GM21576 (cell line): ENCODE measurements around the gene SPATA25.

Source experiments
- ATAC-seq: cut with Tn5 transposase; IDR thresholded peaks from one replicate; pipeline ENCODE4 v1.9.1; 2021; ENCODE audit warnings: mild to moderate bottlenecking, moderate library complexity; ENCODE audit not compliant: unreplicated experiment

The SPATA25 gene

DNA sequence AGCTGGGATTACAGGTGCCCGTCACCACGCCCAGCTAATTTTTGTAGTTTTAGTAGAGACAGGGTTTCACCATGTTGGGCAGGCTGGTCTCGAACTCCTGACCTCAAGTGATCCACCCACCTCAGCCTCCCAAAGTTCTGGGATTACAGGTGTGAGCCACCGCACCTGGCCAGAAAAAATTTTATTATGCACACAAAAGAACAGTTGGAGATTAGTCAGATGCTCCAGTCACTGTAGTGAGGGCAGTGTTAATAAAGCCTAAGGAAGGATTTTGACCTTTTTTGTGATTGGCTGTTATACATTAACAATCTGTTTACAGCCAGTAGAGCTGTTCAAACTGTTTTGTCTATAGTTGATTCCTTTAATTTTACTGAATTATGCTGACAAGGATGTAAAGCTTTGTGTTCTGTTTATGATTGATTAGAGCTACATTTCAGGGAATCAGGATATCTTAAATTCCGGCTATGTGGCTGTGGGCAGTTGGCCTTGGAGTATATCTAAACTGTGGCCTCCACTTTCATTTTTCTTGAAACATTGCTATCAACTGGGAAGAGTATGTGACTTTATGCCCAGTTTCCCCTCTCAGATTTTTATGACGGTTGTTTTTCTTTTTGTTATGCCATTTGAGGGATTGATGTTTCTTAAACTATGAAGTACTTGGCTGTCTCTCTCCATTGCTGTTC is 20.1 kb downstream of the SPATA25 start:
- ATAC-seq: no peak

DNA sequence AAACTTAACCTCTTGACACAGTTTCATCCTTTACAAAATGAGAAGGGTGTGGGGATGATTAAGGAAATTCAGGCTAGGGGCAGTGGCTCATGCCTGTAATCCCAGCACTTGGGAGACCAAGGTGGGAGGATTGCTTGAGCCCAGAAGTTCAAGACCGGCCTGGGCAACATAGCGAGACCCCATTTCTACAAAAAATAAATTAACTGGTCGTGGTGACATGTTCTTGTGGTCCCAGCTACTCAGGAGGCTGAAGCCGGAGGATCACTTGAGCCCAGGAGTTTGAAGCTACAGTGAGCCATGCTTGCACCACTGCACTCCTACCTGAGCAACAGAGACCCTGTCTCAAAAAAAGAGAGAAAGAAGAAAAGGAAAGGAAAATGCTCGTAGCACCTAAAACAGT is 21.0 kb downstream of the SPATA25 start:
- no peak for ATAC-seq

GRCh38 chr20:45863543-45864470 is 23.6 kb downstream of the SPATA25 start:
- no peak for ATAC-seq

DNA sequence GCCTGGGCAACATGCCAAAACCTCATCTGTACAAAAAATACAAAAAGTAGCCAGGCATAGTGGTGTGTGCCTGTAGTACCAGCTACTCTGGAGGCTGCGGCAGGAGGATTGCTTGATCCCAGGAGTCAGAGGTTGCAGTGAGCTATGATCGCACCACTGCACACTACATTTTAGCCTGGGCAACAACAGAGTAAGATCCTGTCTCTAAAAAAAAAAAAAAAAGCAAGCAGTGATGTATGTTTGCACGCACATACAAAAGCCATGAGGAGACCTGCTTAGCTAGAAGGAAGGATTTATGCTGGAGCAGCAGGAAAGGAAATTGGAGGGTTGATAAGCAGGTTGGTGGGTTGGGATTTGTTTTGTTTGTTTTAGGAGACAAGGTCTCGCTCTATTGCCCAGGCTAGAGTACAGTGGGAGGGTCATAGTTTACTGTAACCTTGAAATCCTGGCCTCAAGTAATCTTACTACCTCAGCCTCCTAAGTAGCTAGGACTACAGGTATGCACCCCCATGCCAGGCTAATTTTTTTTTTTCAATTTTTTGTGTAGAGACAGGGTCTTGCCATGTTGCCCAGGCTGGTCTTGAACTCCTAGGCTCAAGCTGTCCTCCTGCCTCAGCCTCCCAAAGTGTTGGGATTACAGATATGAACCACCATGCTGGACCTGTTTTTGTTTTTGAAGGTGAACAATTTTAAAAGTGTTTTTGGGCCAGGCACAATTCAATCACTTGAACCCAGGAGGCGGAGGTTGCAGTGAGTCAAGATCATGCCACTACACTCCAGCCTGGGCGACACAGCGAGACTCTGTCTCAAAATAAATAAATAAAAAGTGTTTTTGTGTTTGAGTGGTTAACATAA is 26.0 kb downstream of the SPATA25 start:
- no peak for ATAC-seq

DNA sequence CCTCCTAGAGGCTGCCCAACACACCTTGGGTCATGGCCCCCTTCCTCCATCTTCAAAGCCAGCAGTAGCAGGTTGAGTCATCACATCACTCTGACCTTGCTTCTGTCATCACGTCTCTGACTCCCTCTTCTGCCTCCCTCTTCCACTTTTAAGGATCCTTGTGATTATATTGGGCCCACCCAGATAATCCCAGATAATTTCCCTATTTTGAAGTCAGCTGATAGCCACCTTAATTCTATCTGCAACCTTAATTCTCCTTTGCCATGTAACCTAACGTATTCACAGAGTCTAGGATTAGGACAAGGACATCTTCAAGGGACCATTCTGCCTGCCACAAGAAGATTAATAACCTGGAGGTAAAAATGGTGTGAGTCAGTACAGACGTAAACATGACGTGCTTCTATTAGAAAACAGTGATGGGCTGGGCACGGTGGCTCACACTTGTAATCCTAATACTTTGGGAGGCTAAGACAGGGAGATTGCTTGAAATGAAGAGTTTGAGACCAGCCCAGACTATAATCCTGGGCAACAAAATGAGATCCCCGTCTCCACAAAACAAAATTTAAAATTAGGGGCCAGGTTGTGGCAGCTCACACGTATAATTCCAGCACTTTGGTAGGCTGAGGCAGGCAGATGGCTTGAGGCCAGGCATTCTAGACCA is 26.7 kb downstream of the SPATA25 start:
- ATAC-seq: no peak

DNA sequence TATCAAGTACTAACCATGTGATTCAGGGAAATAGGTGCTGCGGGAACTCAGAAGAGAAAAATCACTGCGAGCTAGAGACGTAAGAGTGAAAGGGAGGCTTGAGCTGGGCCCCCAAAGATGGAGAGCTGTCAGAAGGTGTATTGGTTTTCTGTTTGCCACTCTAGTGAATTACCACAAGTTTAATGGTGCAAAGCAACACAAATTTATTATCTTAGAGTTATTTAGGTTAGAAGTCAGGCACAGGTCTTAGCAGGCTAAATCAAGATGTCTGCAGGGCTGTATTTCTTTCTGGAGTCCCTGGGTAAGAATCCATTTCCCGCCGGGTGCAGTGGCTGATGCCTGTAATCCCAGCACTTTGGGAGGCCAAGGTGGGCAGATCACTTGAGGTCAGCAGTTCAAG is 27.5 kb downstream of the SPATA25 start:
- ATAC-seq: no peak

- peak; percentile 10 for ATAC-seq
Observed at GRCh38 chr20:45857882-45858216, 29.6 kb downstream of the SPATA25 start.

GRCh38 chr20:45857114-45857881 is 30.1 kb downstream of the SPATA25 start, which contains the start of the genes ACOT8 and ZSWIM3:
TSS of gene ACOT8 (minus strand) at chr20:45857392. CDS start at chr20:45857315, 77 bp downstream.
TSS of gene ZSWIM3 (plus strand) at chr20:45857614. CDS start at chr20:45857826, 212 bp downstream.
- peak; percentile 95 for ATAC-seq

DNA sequence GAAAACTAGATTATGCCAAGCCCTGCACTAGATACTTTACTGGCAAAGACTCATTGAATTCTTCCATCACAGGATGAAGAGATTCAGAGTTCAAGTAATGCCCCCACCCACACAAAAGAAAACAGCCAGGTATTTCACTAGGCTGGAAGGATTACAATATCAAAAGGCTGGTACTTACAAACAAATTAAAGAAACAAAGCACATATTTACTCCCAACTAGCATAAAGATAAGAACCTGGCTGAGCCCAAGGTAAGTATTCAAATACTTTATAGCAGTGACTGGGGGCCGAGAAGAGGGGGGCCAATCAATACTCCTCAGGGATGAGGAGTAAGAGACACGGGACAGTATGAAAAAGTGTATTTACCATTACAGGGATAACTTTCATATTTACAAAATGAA is 33.9 kb downstream of the SPATA25 start:
- no peak for ATAC-seq

- no peak for ATAC-seq
Observed at GRCh38 chr20:45852326-45852725, 35.1 kb downstream of the SPATA25 start.

DNA sequence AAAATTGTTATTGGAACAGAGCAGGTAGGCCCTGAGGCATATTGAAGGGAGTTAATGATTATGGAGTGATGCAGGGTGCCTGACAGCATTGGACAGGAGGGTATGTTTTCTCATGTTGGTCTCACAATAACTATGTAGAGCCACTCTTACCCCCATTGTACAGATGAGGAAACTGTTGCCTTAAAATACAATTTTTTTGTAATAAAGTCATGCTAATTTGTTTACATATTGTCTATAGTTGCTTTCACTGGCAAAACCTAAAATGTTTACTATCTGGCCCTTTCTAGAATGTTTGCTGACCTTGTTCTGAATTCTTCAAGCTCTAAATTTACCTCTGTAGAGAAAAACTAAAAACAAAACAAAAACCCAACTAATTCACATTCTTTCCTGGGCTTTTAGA is 35.9 kb downstream of the SPATA25 start:
- ATAC-seq: no peak

DNA sequence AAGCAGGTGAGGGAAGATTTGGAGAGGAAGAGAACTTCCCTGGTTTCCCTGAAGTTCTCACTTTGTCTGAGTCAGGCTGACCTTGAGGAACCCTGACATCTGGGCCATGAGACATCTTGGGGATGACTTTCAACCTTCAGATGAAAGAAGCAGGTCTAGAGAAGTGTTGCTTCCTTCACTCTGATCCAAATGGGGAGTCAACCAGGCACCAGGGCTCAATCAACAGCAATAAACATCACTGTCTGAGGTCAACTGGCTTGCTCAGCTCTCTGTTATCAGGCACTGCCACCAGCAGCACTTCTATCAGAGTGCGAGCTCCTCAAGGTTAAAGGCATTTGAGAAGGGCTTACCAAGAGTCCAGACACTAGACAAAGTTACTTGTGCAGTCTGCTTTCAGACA is 36.5 kb downstream of the SPATA25 start:
- no peak for ATAC-seq

DNA sequence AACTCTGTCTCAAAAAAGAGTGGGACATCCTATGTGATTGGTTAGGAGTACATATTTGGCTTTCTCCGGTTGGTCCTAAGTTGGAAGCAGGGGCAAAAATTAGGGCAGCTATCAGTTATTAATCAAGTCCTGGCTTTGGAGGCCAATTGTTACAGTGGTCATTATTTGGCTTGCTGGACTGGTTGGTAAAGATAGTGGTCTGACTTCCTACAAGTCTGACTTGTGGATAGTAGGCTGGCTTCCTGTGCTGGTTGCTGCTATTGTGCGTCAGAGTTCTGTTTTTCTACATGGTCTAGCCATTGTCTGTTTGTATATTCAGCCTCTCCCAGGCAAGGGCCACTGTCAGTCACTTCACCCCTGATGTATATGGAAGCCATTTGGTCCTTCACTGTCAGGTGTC is 37.2 kb downstream of the SPATA25 start:
- no peak for ATAC-seq

DNA sequence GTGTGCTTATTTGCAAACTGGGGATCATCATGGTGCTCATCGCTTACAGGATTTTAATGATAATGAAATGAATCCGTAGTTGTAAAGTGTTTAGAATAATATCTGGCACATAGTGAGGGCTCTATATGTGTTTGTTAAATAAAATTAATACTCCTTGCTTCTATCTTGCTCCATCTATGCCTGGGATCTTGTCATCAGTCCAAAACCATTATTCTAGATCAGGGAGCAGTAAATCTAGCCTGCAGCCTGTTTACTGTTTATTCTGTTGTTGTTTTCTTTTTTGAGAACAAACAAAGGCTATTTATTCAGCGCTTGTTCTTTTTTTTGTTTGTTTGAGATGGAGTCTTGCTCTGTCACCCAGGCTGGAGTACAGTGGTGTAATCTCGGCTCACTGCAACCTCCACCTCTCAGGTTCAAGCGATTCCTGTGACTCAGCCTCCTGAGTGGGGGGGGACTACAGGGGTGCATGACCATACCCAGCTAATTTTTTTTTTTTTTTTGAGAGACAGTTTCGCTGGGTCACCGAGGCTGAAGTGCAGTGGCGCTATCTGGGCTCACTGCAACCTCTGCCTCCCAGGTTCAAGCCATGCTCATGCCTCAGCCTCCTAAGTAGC is 38.3 kb downstream of the SPATA25 start:
- no peak for ATAC-seq

- no peak for ATAC-seq
Observed at GRCh38 chr20:45848421-45848820, 39.0 kb downstream of the SPATA25 start.

GRCh38 chr20:45845452-45845851 is 42.0 kb downstream of the SPATA25 start:
- no peak for ATAC-seq

GRCh38 chr20:45843506-45843905 is 43.9 kb downstream of the SPATA25 start:
- ATAC-seq: no peak

GRCh38 chr20:45842169-45842812 is 45.1 kb downstream of the SPATA25 start:
- no peak for ATAC-seq
